ENCODE data around the gene SART3. TPM values are rescaled to one million over a fixed set of nuclear protein-coding genes. Genes with fewer than 3 reads are reported as not detected.

The SART3 gene
- total and polyA plus RNA-seq, 2 of the 8 experiments (the other 6 are each of a cell fraction or from before 2014, with no cell fraction given): 16.0 to 103 TPM

GRCh38 chr12:108586306-108586705, 25.3 kb upstream of the SART3 start (continued):
- no peak for TF ChIP-seq CTCF (IDR thresholded peaks at IDR 0.05; ENCODE audit: control extremely low read depth in 1 of 3, insufficient read depth in 1 of 3, low read depth in 1 of 3, low read length in 3 of 3)
- TF ChIP-seq KDM4A (IDR thresholded peaks at IDR 0.05; ENCODE audit: low read depth, low read length, severe bottlenecking): no peak
- no peak for TF ChIP-seq SIX5 (IDR thresholded peaks at IDR 0.05; ENCODE audit: low read depth, low read length)

Data from H1 (cell line).